ENCODE data around the gene MLF2.

Gene MLF2

DNA sequence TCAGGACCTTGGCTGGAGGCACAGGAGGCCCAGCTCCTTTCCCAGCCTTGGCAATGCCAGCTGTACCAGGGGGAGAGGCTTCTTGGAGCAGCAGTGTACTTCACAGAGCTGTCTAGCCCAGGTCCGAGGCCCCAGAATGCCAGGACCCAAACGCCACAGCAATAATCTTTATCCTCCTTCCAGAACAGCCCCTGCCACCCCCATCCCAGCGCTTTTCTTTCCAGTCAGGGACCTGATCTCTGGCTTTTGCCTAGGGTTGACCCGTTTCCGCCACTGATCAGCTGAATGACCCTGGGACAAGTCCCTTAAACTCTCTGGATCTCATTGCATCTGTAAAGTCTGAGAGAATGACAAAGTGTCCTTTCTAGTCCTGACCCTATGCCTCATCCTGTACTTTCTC is 24.4 kb upstream of the MLF2 start:
- no peak for DNase-seq

- no peak for DNase-seq
Measured at GRCh38 chr12:6775185-6776174, 22.5 kb upstream of the MLF2 start.

- DNase-seq = no peak
Measured at GRCh38 chr12:6774499-6775062, 21.6 kb upstream of the MLF2 start.

DNA sequence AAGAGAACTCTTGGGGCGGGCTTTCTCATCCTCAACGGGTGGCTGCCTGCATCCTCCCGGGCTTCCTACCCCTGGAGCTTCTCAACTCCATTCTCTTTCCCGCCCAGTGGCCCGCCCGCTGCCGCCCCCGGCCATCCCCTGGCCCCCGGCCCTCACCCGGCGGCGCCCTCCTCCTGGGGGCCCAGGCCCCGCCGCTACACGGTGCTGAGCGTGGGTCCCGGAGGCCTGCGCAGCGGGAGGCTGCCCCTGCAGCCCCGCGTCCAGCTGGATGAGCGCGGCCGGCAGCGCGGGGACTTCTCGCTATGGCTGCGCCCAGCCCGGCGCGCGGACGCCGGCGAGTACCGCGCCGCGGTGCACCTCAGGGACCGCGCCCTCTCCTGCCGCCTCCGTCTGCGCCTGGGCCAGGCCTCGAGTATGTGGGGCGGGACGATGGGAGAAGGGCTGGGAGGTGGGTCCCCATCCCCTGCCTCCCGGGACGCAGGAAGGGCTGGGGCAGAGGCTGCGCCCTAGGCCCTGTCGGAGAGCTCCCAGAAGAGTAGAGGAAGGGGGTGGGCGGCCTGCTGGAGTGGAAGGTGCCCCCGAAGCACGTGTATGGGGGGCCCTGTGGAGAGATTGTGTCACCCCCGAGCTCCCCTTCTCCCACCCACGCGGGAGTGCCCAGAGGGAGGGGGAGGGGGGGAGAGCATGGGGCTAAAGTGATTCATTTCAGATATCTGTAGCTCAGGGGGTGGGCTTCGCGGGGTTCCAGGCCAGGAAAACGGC is 20.8 kb upstream of the MLF2 start:
- DNase-seq = no peak

GRCh38 chr12:6772726-6773589 is 20.0 kb upstream of the MLF2 start:
- no peak for DNase-seq

DNA sequence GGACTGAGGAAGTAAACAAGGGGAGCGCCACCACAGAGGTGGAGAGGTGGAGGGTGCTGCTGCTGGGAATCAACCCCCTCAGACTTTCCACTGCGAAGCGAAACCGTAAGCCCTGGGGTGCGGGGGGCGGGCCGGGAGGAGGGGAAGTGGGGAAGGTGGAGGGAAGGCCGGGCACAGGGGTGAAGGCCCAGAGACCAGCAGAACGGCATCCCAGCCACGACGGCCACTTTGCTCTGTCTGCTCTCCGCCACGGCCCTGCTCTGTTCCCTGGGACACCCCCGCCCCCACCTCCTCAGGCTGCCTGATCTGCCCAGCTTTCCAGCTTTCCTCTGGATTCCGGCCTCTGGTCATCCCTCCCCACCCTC is 19.4 kb upstream of the MLF2 start, which contains the start of gene LAG3:
LAG3 (plus strand) TSS at position 190 of the 365 bp plus-strand sequence. CDS start 333 bp downstream, outside the sequence.
- DNase-seq = no peak

DNA sequence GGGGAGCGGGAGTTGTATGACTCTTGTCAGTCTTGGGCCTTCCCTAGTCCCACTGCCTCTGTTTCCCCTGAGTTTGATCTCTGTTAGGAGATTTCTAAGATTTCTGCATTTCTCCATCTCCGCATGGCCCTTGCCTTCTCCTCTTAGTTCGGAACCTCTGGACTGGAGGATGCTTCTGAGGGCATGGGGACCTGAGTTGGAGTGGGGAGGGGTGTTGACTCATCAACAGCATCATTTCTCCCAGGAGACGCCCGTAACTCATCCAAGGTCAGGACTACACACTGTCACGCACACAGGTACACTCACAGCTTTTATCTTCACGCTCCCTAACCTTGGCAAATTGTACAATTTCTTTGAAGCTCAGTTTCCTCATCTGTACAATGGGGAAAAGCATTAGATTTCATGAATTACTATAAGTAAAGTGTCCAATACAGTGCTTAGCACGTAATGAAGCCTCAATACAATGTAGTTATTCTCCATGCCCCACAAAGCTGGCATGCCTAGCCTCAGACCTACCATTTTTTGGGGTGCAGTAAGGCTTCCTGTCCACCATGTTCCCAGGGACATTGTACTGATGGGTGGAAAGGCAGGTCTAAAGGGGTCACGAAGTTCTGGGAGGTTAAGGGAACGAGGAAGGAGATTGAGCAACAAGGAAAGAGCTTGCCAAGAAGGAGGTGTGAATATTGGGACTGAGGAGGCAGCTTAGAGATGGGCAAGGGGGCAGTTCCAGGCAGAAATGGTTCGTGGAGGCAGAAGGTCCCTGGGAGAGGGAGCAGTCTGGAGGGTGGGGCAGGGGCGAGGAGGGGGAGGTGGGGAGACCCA is 18.8 kb upstream of the MLF2 start:
- no peak for DNase-seq

- DNase-seq = no peak
Measured at GRCh38 chr12:6771091-6771495, 18.2 kb upstream of the MLF2 start.

DNA sequence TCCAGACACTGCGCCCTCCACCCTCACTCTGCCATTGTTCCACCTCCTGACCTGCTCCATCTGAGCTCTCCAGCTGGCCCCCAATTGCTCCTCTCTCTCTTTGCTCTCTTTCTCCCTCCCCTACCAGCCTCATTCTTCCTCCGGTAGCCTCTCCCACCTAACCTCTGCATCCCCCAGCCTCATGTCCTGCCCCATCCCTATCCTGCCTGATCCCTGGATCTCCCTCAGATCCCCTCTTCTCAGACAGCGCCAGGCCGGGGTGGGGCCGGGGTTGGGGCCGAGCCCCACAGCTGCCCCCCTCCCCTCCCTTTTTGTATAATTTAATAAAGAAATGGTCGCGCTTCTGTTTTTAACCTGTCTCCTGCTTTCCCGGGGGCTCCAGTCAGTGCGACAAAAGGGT is 17.7 kb upstream of the MLF2 start:
- DNase-seq = no peak

DNA sequence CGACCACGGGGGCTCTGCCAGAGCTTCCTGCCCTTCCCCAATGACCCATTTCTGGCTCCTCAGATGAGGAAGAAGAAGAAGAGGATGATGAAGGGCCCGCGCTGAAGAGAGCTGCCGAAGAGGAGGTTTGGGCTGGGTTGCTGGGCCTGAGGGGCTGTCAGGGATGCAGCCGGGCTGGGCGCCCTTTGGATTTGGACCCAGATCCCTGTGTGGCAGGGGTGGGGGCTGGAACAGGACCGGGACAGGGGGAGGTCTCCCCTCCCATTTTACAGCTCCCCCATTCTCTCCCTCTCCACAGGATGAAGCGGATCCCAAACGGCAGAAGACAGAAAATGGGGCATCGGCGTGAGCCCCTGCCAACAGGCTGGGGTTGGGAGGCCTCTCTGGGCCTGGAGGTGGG is 17.2 kb upstream of the MLF2 start:
- no peak for DNase-seq

DNA sequence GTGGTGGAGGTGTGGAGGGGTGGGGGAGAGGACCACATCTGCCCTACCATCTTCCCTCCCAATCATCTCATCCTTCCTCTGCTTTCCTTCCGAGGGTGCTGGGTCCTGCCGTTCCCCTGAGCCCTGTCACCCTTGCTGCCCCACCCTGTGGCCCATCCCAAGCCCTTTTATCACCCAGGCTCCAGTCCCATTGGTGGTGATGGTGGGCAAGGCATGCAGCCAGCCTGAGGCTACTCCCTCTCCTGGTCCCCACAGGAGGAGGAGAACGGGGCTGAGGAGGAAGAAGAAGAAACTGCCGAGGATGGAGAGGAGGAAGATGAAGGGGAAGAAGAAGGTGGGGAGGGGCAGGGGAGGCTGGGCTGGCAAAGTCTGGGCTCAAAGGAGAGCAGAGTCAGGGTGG is 16.7 kb upstream of the MLF2 start:
- no peak for DNase-seq

DNA sequence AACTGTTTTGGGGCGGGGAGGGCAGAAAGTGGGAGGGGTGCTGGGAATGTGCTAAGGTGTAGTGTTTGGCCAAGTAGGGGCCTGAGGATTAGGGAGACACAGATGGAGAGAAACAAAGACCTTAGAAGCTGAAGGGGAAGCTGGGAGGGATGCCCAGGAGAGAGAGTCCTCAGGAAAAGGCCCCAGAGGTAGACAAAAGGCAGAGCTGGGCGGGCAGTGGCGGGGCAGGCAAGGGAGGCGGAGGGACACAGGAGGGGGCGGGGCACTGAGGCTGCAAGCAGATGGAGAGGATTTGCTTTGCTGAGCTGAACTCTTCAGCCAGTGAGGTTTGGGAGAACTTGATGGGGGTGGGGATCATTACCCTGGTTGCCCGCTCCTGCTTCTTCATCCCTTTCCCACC is 16.0 kb upstream of the MLF2 start:
- peak; percentile 76 for DNase-seq

DNA sequence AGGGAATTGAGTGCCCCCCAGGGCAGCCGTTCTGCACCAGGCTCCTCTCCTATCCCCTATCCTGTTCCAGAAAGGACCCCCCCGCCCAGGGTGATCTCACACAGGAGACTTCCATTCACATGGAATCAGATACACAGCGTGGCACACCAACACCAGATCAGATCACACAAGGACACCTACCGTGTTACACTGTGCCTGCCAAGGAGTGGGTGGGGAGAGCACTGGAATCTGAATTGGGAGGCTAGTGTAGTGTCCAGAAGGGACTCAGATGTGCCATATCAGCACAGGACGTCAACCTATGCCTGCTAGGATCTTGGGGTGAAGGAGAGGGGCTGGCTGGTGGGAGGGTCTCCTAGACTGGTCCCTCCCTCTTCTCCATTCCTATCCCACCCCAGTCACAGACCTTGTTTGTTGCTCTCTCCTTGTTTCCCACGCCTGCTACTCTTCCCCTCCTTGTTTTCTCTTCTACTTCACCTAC is 15.5 kb upstream of the MLF2 start:
- DNase-seq = peak; percentile 62

DNA sequence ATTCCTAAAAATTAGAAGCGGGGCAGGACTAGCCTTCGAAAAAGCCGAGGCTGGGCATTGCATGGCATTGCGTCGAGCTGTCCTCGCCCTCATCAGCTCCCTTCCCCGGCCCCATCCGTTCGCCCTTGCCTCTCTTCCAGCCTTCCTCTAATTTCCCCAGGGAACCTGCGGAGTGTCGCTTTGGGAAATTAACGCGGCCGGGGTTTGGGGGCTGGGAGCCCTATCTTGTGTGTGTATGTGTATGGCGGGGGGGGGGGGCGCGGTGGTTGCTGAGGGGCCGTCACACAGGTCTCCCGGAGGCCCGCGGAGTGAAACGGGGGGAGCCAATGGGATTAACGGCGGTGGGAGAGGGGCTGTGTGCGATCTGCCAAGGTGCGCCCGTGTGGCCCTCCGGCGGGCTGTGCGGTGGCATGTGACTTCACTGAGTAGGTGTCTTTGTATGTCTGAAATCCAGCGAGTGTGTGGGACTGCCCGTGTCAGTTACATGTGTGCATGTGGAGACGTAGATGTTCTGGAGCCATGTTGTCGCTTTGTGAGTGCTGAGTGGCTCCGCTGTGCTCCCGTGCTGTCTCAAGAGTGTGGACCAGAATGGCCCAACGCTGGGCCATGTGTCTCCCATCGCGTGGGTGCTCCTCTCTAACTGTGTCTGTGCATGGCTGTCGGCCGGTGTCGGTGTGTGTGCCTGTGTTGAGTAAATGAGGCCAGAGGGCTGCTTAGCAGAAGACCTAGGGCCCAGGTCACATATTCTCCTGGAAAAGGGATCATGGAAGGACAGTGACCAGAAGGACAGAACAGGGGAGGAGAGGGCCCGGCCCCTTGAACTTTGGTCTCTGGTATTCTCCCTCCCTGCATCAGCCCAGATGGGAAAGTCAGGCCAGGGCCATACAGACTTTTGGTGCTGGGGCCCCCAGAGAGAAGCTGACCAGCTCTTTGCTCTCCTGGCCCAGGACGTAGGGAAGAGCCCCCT is 14.7 kb upstream of the MLF2 start:
- peak; percentile 21 for DNase-seq

GRCh38 chr12:6766651-6767349 is 13.9 kb upstream of the MLF2 start:
- DNase-seq = peak; percentile 38

DNA sequence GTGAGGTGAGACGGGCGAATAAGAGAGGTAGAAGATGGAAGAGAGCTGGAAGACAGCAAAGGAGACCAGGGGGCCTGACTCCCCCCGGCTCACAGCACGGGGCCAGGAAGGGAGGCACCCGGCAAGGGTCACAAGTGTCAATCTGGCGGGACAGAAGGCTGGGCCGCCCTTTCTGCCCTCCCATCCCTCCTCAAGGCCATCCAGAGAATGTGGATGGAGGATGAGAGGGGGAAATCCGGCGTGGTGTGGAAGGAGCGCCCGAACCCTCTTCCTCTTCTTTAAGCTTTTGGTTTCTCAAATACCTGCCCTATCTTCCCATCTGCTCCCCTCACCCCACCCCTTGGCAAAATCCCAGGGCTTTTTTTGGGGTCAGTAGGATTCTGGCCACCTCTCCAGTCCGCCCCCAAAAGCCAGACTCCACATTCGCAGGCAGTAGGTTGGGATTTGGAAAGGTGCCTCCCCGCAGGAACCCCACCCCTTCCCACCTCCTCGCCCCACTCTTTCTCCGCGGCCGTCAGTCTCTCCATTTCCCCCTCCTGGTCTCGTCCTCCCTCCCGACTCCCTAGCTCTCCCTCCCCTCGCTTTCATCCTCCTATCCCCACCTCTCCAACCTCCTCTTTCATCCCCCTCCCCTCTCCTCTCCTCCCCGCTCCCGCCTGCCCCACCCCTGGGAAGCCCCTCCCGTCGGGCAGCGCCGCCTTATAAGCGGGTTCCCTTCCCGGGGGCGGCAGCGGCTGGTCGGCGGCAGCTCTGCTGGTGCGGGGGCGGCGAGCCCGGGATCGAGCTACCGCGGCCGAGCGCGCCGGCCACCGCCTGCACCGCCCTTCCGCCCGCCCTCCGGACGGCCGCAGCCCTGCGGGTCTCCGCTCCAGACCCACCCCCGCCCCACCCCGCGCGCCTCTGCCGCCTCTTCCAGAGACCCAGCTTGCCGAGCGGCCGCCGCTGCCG is 13.0 kb upstream of the MLF2 start, which contains the start of gene PTMS:
PTMS (plus strand) TSS at position 730 of the 948 bp plus-strand sequence. CDS start 343 bp downstream, outside the sequence.
- peak; percentile 99 for DNase-seq

DNA sequence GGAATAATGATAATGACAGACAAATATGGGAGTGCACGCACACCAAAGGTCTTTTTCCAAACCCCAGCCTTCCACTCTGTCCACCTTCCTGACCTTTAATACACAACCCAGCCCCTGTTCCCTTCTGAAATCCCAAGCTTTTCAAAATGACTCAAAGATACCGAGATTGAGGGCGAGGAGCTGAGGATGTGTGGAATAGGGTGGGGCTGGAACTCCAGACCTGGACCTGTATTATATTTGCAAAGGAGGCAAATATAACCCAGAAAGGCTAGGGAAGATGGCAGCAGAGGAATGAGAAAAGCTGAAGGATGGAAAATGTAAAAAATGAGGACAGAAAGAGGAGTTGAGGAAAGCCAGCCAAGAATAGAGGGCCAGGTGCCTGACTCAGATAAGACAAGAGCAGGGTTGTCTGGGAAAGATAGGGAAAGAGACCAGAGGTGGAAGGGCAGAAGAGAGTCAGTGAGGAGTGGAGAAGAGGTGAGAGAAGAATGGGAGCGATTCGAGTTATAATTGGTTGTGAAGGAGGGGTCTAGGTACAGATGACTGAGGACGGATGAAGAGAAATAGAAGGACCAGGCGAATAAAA is 12.2 kb upstream of the MLF2 start:
- DNase-seq = no peak
